HG03095 (cell line): ENCODE results near the gene SPECC1.
"Not testable (repeated sequence)": the region's sequence is repeated elsewhere in the genome, so short reads cannot be mapped to it uniquely, and the experiment has no call there.

Experiments
- ATAC-seq: cut with Tn5 transposase; IDR thresholded peaks from one replicate; pipeline ENCODE4 v1.9.1; 2021; ENCODE audit warnings: moderate library complexity; ENCODE audit not compliant: unreplicated experiment

Gene SPECC1

GRCh38 chr17:20158580-20158979 lies 149.4 kb downstream of the SPECC1 start:
- ATAC-seq = no peak

DNA sequence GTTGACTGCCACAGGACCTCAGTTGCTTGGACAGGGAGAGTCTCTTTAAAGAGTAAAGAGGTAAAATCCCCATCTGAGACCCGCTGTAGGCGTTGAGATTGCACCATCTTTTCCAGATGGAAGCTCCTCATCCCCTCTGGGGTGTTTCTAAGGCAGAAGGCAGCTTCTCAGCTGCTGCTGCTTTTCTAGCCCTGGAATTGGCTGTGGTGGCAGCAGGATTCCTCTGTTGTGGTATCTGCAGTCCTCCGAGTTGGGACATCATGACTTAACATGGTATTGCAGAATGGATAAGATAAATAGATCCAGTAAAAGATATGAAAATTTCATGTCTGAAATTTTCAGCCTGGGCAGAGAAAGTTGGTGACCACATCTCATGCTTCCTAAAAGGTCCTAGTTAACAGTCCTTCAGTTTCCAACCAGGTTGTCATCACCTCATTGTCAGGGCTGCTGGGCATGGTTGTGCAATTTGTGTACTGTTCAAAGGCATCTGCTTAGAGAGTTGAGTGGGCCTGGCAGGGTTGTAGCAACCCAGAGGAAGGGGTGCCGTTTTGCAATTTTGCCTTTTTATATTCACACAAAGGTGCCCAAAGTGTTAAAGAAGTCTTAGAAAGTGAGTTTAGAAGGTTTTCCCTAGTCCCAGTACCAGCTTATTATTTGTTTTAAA lies 150.4 kb downstream of the SPECC1 start:
- no peak for ATAC-seq

- ATAC-seq = not testable (repeated sequence)
Observed at GRCh38 chr17:20165516-20165915, 156.4 kb downstream of the SPECC1 start.

- no peak for ATAC-seq
Observed at GRCh38 chr17:20170085-20170484, 160.9 kb downstream of the SPECC1 start.

DNA sequence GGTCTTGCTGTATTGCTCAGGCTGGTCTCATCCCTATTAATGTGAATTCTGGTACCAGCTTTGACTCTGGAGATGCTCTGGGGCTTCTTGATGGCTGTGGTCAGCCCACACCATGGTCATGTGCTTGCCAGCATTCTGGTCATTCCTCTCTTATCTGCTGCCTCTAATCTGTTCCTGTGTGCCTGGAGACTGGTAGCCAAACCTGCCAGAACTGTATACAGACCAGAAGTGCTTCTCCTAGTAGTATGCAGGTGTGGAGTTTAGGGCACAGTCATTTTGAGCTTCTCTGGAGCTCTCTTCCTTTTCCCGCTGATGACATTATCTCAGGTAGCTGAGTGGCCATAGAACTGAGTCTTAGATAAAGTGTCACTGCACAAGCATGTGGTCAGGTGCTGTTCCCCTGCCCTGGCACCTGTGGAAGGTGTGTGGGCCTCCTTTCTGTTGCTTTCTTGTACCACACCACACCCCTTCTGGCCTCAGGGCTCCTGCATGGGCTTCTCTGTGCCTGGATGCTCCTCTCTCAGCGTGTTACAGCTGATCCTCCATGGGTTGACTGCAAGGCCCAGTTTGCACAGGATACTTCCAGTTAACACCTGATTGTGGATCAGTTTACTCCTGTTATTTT lies 162.7 kb downstream of the SPECC1 start:
- ATAC-seq = no peak

DNA sequence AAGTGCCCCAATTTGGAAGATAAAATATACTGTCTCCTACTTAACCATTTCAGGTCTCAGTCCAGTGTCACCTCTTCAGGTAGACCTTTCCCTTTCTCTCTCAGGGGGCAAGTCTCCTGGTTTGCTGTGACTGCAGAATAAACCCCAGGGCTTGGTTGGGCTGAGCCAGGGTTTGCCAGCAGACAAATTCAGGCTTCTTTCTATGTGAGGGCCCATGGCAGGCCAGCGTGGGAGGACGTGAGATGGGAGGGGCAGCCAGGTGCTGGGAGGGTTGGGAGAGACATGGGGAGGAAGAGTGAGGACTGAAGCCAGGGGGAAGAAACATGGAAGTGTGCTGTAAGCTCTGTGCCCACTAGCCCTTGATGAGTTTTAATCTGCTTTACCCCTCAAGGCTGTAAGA lies 163.2 kb downstream of the SPECC1 start:
- ATAC-seq = no peak

DNA sequence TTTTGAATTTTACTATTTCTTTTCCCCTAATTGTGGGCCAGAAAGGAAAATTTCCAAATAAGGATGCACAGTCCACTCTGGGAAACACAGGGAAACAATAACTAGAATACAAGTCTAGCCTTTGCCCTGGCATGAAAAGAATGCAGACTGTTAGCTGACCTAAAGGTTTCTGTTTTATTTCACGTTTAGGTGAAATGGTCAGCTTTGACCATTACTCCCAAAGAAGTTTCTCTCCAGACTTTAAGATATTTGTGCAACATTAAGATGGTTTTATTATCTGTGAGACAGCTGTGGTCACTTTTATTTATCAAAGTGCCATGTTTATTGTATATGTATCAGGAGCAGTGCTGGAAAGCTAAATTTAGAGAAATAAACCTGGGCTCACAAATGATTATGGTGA lies 163.9 kb downstream of the SPECC1 start:
- ATAC-seq = no peak

DNA sequence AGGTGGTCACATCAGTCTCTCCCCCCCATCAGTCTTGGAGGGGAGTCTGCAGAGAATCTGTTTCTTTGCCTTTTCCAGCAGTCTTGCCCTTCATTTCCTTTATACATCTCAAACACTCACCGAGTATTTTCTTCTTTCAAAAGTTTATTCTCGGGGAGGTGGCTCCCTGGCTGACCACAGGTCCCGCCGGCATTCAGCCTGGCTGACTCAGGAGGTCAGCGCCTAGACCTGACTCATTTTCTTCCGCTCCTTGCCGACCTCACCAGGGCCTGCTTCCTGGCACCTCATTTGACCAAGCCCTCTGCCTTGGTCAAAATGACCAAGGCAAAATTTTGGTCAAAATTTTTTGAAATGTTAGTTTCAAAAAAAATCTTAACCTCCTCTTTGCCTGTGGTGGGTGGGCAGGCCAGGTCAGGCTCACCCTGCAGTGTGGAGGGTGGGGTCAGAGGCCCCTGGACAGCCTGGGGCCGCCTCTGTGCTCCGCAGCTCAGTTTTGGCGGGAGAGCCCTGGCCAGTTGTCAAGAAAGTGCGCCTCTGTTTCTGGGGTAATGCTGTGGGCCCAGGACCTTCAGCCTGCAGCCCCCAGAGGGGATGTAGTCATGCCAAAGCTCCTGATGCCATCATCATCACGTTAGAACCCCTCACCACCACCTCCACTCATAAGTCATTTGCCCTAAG lies 165.6 kb downstream of the SPECC1 start:
- ATAC-seq = no peak

- no peak for ATAC-seq
Observed at GRCh38 chr17:20179041-20179440, 169.9 kb downstream of the SPECC1 start.

- ATAC-seq = no peak
Observed at GRCh38 chr17:20180661-20181060, 171.5 kb downstream of the SPECC1 start.

GRCh38 chr17:20184181-20184580 lies 175.0 kb downstream of the SPECC1 start:
- no peak for ATAC-seq

DNA sequence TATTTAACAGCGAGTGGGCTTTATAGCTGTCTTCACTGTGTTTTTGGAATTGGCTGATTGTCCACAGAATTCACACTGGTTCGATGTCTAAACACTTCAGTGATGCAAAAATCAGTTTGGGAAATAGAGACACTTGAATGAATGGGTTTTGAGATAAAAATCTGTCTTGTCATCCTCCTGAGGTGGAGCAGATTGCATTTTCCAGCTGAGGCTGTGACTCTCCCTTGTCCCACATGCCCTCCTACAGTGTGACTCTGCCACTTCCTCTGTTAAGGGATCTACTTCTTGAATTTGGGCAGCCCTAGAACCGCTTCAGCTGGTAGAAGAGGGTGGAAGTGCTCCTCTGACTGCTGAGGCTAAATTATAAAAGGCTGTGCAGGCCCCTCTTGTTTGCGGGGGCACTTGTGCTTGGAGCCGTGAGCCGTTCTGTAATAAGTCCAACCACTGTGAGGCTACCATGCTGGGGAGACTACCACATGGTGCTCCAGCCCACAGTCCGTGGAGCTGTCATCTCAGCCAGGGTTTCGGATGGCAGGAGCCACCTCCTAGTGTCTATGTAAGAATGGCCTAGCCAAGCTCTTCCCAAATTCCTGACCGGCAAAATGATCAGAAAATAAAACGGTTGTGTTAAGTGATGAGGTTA lies 175.9 kb downstream of the SPECC1 start:
- no peak for ATAC-seq

DNA sequence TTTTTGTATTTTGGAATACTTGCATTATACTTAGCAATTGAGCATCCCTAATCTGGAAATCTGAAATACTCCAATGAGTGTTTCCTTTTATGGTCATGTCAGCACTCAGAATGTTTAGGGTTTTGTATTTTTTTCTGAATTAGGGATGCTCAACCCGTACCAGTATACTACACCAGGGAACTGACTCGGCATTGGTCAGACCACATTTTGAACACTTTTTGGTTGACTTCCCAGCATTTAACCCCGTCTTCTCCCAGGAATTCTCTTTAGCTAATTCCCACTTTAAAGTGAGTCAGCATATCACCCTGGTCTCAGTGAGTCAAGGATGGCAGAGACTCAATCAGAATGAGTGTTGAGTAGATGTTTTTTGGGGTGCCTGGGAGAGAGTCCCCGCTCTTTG lies 177.9 kb downstream of the SPECC1 start:
- no peak for ATAC-seq

- ATAC-seq = no peak
Observed at GRCh38 chr17:20189302-20189701, 180.1 kb downstream of the SPECC1 start.

DNA sequence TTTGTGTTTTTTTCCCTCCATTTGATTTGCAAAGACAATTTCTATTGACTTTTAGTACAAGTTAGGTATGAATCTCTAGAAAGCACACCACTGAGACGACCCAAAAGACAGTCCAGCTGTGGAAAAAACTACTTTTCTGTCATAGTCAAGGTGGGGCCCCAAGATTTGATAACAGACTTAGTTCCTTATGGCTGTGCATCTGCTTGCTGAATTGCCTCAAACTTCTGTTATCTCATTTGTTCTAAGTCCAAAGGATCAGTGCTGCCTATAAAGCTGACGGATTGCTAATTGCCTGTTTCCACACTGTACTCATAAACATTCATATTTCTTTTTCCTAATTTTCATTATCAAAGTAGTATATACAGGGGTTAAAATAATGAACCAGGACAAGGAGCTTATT lies 180.8 kb downstream of the SPECC1 start:
- no peak for ATAC-seq

DNA sequence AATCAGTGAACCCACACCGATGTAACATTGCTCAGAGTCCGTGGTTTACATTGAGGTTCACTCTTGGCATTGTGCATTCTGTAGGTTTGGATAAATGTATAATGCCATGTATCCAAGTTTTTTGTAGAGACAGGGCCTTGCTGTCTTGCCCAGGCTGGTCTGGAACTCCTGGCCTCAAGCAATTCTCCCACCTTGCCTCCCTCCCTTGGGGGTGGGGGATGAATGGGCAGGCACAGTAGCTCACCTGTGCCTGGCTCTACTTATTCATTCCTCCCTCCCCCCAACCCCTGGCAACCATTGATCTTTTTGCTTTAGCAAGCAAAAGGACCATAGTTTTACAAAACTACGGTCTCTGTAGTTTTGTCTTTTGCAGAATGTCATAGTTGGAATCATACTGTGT lies 181.4 kb downstream of the SPECC1 start:
- ATAC-seq = no peak

DNA sequence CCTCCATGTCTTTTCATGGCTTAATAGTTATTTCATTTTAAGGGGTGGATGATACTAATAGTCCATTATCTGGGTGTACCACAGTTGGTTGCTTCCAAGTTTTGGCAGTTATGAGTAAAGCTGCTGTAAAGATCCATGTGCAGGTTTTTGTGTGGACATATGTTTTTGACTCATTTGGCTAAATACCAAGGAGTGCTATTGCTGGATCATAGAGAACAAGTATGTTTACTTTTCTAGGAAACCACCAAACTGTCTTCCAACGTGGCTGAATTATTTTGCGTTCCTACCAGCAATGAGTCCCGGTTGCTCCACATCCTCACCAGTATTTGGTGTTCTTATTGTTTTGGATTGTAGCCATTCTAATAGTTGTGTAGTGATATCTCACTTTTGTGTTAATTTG lies 181.9 kb downstream of the SPECC1 start:
- no peak for ATAC-seq

GRCh38 chr17:20196286-20196685 lies 187.1 kb downstream of the SPECC1 start:
- not testable (repeated sequence) for ATAC-seq

DNA sequence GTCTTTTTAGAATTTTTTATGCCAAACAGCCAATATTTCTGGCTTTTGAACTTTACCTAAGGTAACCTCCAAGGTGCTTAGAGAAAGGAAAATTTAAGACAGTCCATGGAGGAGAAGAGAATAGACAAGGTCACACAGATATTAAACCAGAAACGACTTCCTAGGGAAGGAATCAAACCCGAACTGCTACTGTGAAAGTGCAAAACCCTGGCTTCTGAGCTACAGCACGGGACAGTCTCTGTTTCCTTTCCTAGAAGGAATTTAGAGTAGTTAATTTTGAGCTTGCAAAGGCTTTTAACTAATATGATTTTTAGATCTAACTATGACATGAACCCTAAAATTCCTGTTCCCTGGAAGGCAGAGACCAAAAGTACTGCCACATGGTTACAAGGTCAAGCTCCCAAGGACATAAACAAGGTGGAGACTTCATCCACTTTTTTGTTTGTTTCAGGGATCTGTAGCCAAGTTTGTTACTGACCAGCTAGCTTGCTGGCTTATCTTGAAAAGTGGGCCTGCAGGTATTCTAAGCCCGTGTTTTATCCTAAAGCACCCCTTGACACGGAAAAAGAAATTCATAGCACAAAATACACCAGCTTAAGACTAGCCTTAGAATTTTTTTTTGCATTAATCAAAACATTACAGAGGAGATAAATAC lies 188.2 kb downstream of the SPECC1 start:
- ATAC-seq = no peak

- no peak for ATAC-seq
Observed at GRCh38 chr17:20200016-20200795, 191.0 kb downstream of the SPECC1 start.
